ENCODE data around the gene CHID1.

GRCh38 chr11:937841-938261, 27.2 kb upstream of the CHID1 start:
- TF ChIP-seq, protein P1, sequence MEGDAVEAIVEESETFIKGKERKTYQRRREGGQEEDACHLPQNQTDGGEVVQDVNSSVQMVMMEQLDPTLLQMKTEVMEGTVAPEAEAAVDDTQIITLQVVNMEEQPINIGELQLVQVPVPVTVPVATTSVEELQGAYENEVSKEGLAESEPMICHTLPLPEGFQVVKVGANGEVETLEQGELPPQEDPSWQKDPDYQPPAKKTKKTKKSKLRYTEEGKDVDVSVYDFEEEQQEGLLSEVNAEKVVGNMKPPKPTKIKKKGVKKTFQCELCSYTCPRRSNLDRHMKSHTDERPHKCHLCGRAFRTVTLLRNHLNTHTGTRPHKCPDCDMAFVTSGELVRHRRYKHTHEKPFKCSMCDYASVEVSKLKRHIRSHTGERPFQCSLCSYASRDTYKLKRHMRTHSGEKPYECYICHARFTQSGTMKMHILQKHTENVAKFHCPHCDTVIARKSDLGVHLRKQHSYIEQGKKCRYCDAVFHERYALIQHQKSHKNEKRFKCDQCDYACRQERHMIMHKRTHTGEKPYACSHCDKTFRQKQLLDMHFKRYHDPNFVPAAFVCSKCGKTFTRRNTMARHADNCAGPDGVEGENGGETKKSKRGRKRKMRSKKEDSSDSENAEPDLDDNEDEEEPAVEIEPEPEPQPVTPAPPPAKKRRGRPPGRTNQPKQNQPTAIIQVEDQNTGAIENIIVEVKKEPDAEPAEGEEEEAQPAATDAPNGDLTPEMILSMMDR (IDR thresholded peaks at IDR 0.05), result no peak
- no peak for TF ChIP-seq POLR2A (IDR thresholded peaks at IDR 0.05)

Measured in body of pancreas (tissue), 4 donors.